Measurements from ENCODE around the gene PRKN. TPM values are rescaled to one million over a fixed set of nuclear protein-coding genes. Genes with fewer than 3 reads are reported as not detected.

Gene PRKN
- total and polyA plus RNA-seq, 10 donors: 0.23 to 14.1 (median 7.0) TPM

DNA sequence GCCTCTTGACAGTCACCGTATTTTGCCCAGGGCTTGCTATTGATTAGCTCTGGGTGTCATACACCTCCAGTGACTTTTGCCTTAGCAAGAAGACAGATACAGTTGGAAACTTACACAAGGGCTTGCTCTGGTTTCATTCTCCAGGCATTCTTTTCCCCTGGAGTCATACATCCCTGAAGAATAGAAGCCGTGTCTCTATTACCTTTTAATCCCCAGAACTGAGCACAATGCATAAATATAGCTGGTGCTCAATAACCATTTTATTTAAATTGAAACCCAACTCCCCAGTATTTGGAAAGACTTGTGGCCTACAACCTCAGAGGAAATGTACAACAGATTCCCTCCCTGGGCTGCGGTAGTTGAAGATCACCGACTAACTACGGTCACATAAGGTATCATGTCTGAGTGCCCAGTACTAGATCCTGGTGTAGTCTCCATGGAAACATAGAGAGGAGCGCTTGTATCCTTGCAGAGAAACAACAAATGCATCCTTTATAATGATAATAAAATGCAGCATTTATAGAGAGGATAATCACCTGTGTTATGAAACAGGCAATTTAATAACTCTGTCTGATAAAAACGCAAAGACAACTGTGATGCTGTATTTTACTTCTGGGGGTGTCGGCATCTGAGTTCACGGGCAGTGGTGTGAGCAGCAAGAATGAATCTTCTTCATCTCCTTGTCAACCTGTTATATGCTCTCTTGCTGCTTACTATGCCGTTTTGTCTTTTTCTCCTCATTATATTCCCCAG lies 1052.5 kb downstream of the PRKN start:
- Histone ChIP-seq H3K27me3 (replicated peaks in 1 of 7) (no peaks in the 10 kb centered on the region), H3K36me3 (no peaks in the 10 kb centered on the region), H3K4me1 (no peaks in the 10 kb centered on the region), H3K4me3 (no peak overlapping the region), H3K9me3 (no peaks in the 10 kb centered on the region), H3K27ac (no peak overlapping the region)
- 90 to 94% (median 92%) methylated on average over 10 of the region's 10 CpGs for WGBS, 5 donors
- DNase-seq: no peak
- TF ChIP-seq POLR2A (IDR thresholded peaks at IDR 0.05): no peak
- no peak for TF ChIP-seq POLR2AphosphoS5 (IDR thresholded peaks at IDR 0.05)
- intact Hi-C loops (cut with DNase I; ENCODE audit: low total_unique reads): no loop called here

DNA sequence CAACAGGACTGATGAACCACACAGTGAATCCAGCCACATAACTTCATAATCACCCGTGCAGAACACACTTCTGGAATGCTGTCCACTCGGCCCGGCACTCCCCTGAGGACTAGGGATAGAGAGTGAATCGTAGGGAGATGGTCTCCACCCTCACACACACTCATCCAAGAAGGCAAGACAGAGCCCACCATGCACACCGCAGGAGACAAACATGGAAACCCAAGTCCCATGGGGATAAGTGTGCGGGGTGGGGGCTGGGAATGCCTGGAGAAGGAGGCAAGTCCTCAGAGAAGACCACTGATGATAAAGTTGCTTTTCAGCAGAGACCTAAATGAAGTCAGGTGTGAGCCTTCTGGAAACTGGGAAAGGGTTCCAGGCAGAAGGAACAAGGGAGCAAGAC lies 1054.5 kb downstream of the PRKN start:
- no peak overlapping the region for H3K27ac ChIP-seq
- H3K27me3 ChIP-seq (replicated peaks in 1 of 7): no peaks in the 10 kb centered on the region
- intact Hi-C loops (cut with DNase I; ENCODE audit: low total_unique reads): no loop called here
- H3K4me3 ChIP-seq: no peak overlapping the region
- H3K36me3 ChIP-seq: no peaks in the 10 kb centered on the region
- H3K9me3 ChIP-seq: no peaks in the 10 kb centered on the region
- WGBS, 5 donors: 80 to 91% (median 84%) methylated on average over 6 of the region's 6 CpGs
- DNase-seq: no peak
- TF ChIP-seq, protein P1, sequence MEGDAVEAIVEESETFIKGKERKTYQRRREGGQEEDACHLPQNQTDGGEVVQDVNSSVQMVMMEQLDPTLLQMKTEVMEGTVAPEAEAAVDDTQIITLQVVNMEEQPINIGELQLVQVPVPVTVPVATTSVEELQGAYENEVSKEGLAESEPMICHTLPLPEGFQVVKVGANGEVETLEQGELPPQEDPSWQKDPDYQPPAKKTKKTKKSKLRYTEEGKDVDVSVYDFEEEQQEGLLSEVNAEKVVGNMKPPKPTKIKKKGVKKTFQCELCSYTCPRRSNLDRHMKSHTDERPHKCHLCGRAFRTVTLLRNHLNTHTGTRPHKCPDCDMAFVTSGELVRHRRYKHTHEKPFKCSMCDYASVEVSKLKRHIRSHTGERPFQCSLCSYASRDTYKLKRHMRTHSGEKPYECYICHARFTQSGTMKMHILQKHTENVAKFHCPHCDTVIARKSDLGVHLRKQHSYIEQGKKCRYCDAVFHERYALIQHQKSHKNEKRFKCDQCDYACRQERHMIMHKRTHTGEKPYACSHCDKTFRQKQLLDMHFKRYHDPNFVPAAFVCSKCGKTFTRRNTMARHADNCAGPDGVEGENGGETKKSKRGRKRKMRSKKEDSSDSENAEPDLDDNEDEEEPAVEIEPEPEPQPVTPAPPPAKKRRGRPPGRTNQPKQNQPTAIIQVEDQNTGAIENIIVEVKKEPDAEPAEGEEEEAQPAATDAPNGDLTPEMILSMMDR (IDR thresholded peaks at IDR 0.05 in 8 of 11, conservative IDR thresholded peaks at IDR 0.05 in 3 of 11): no peak
- H3K4me1 ChIP-seq: no peaks in the 10 kb centered on the region

DNA sequence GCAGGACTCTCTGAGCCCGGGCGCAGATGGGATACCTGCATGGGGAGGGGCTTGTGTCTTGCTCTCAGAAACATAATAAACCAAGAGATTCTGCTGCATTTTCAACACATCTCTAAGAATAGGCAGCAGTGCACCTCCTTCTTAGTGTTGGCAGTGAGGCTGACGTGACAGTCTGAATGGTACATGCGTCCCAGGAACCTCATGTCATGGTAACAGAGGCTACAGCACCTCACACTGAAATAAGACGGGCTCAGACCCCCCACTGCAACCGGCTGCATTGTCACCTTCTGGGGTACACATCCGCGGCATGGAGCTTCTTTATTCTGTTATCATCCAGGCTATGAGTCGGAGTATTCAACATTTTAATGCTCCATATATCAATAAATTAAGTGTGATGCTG lies 1056.4 kb downstream of the PRKN start:
- no peaks in the 10 kb centered on the region for H3K36me3 ChIP-seq
- no peaks in the 10 kb centered on the region for H3K4me1 ChIP-seq
- DNase-seq: no peak
- H3K4me3 ChIP-seq: no peak overlapping the region
- 85 to 93% (median 92%) methylated on average over 9 of the region's 9 CpGs for WGBS, 5 donors
- no peaks in the 10 kb centered on the region for H3K27me3 ChIP-seq (replicated peaks in 1 of 7)
- no peak overlapping the region for H3K27ac ChIP-seq
- TF ChIP-seq POLR2AphosphoS5 (IDR thresholded peaks at IDR 0.05) (no peak), POLR2A (IDR thresholded peaks at IDR 0.05) (no peak)
- TF ChIP-seq, protein P1 (IDR thresholded peaks at IDR 0.05 in 8 of 11, conservative IDR thresholded peaks at IDR 0.05 in 3 of 11): no peak
- H3K9me3 ChIP-seq: no peaks in the 10 kb centered on the region
- intact Hi-C loops (cut with DNase I; ENCODE audit: low total_unique reads): no loop called here

DNA sequence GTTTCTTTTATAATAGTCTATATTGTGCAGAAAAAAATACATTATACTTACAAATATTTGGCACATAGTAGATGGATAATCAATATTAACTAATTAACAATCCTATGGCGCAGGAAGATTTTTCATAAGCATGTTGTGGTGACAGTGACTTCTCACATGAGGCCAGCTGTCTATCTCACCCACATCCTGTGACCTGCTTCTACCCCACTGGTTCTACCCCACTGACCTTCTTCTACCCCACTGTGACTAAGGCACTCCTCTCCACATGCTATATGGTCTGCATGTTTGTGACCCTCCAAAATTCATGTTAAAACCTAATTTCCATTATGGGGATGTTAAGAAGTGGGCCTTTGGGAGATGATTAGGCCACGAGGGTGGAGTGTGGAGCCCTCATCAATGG lies 1058.9 kb downstream of the PRKN start:
- no peaks in the 10 kb centered on the region for H3K4me1 ChIP-seq
- DNase-seq: no peak
- no peaks in the 10 kb centered on the region for H3K27me3 ChIP-seq (replicated peaks in 1 of 7)
- TF ChIP-seq POLR2A (IDR thresholded peaks at IDR 0.05) (no peak), POLR2AphosphoS5 (IDR thresholded peaks at IDR 0.05) (no peak)
- TF ChIP-seq, protein P1 (IDR thresholded peaks at IDR 0.05 in 8 of 11, conservative IDR thresholded peaks at IDR 0.05 in 3 of 11): no peak
- intact Hi-C loops (cut with DNase I; ENCODE audit: low total_unique reads): no loop called here
- no peak overlapping the region for H3K4me3 ChIP-seq
- no peak overlapping the region for H3K27ac ChIP-seq
- 69 to 88% (median 73%) methylated on average over 2 of the region's 2 CpGs for WGBS, 5 donors
- H3K36me3 ChIP-seq: no peaks in the 10 kb centered on the region
- peaks cover 0 to 5% (median 3%) of the 10 kb centered on the region in 8 donors for H3K9me3 ChIP-seq
